ENCODE results near the gene CX3CR1.

Gene CX3CR1

GRCh38 chr3:39277893-39278615 is 1.8 kb downstream of the CX3CR1 start:
- no peak for DNase-seq (ENCODE audit: low spot score)
- no peak for TF ChIP-seq CTCF (conservative IDR thresholded peaks at IDR 0.05; ENCODE audit: low read depth)
- H3K27ac ChIP-seq: no peak overlapping the region
- POLR2A ChIA-PET (ENCODE audit: low non-redundant PET): no interaction called here
- CTCF ChIA-PET: interaction anchor here (0.7 to 0.9 kb wide), 2 partner anchors 10 to 118 kb away, joined by 4 read pairs; no protein-coding TSS in a partner anchor

GRCh38 chr3:39276746-39277145 is 3.1 kb downstream of the CX3CR1 start:
- H3K27ac ChIP-seq: no peak overlapping the region
- ChIA-PET CTCF (no interaction called here), POLR2A (ENCODE audit: low non-redundant PET) (no interaction called here)
- DNase-seq (ENCODE audit: low spot score): no peak
- TF ChIP-seq CTCF (conservative IDR thresholded peaks at IDR 0.05; ENCODE audit: low read depth): no peak

- no peak overlapping the region for H3K27ac ChIP-seq
- CTCF ChIA-PET: interaction anchor here (0.6 kb wide), 2 partner anchors 116 to 211 kb away, joined by 3 read pairs; no protein-coding TSS in a partner anchor
- POLR2A ChIA-PET (ENCODE audit: low non-redundant PET): no interaction called here
- TF ChIP-seq CTCF (conservative IDR thresholded peaks at IDR 0.05; ENCODE audit: low read depth): no peak
- no peak for DNase-seq (ENCODE audit: low spot score)
Observed at GRCh38 chr3:39275963-39276593, 3.8 kb downstream of the CX3CR1 start.

GRCh38 chr3:39275052-39275451 is 4.8 kb downstream of the CX3CR1 start:
- ChIA-PET CTCF (no interaction called here), POLR2A (ENCODE audit: low non-redundant PET) (no interaction called here)
- no peak for TF ChIP-seq CTCF (conservative IDR thresholded peaks at IDR 0.05; ENCODE audit: low read depth)
- H3K27ac ChIP-seq: no peak overlapping the region
- DNase-seq (ENCODE audit: low spot score): no peak

GRCh38 chr3:39273119-39273518 is 6.7 kb downstream of the CX3CR1 start:
- ChIA-PET POLR2A (ENCODE audit: low non-redundant PET) (no interaction called here), CTCF (no interaction called here)
- TF ChIP-seq CTCF (conservative IDR thresholded peaks at IDR 0.05; ENCODE audit: low read depth): no peak
- H3K27ac ChIP-seq: no peak overlapping the region
- no peak for DNase-seq (ENCODE audit: low spot score)

- TF ChIP-seq CTCF (conservative IDR thresholded peaks at IDR 0.05; ENCODE audit: low read depth): no peak
- CTCF ChIA-PET: no interaction called here
- H3K27ac ChIP-seq: no peak overlapping the region
- POLR2A ChIA-PET (ENCODE audit: low non-redundant PET): no interaction called here
- no peak for DNase-seq (ENCODE audit: low spot score)
Observed at GRCh38 chr3:39272191-39272590, 7.6 kb downstream of the CX3CR1 start.
